HFFc6 (cell line): ENCODE measurements around the gene ZNF865. TPM values are rescaled to one million over a fixed set of nuclear protein-coding genes. Genes with fewer than 3 reads are reported as not detected.

ENCODE experiments used
- DNase-seq: peaks from one replicate; pipeline ENCODE4 v3.0.0-alpha.2; 2018
- H3K27ac Mint-ChIP-seq: 2 replicates; pipeline ENCODE4 v1.8.0; 2020; ENCODE audit warnings: mild to moderate bottlenecking, mixed read lengths
- H3K27me3 Mint-ChIP-seq: 2 replicates; pipeline ENCODE4 v1.8.0; 2021; ENCODE audit warnings: mild to moderate bottlenecking, moderate library complexity, mixed read lengths; ENCODE audit not compliant: insufficient read depth
- H3K36me3 Mint-ChIP-seq: 2 replicates; pipeline ENCODE4 v1.8.0; 2021; ENCODE audit warnings: low read depth, mixed read lengths
- H3K4me1 Mint-ChIP-seq: 2 replicates; pipeline ENCODE4 v1.8.0; 2020; ENCODE audit warnings: low read depth, mixed read lengths
- H3K4me3 Mint-ChIP-seq: 2 replicates; pipeline ENCODE4 v1.8.0; 2020; ENCODE audit warnings: mild to moderate bottlenecking, moderate library complexity, mixed read lengths
- H3K9me3 Mint-ChIP-seq: 2 replicates; pipeline ENCODE4 v1.8.0; 2020; ENCODE audit warnings: mild to moderate bottlenecking, mixed read lengths
- total RNA-seq, 6 experiments: library from RNA; stranded (reverse); fragmentation: NEBNext Ultra II Directional; extraction: Animal tissue kit (Norgen Biotek cat#: 25700); gene quantifications; 2 replicates in 1 of 6; 3 replicates in 5 of 6; pipeline ENCODE4 v1.2.3, GENCODE V29; 2021
- TF ChIP-seq, protein P1 (sequence below): fragments of 200-600 bp; sonication (generic); IDR thresholded peaks from 2 replicates; pipeline ENCODE4 v1.5.0; 2021; ENCODE audit warnings: antibody characterized with exemption, mild to moderate bottlenecking

The ZNF865 gene
- total RNA-seq, 6 experiments from 2014 or later: 13.3 to 14.1 (median 13.8) TPM

DNA sequence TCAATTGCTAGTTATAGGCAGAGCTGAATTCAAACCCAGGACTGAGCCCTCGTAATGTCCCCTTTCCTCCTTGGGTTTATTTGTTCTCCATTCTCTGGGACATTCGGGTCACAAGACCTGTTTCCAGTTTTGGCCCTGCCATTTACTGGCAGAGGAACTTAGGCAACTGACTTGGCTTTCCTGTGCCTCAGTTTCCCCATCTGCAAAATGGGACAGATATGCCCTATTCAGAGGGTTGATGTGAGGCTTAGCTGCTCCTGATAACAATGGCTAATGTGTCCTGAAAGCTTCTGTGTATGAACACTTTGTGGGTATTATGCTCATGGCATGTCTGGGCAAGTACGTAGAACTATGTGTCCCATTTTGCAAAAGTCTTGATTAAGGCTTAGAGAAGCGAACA is 4.4 kb upstream of the ZNF865 start:
- Mint-ChIP-seq H3K36me3 (peaks cover 30% of the 10 kb centered on the region), H3K4me1 (peaks cover 26% of the 10 kb centered on the region), H3K27me3 (peaks cover 1% of the 10 kb centered on the region), H3K27ac (peak overlapping the region; percentile 76), H3K9me3 (no peaks in the 10 kb centered on the region), H3K4me3 (peak overlapping the region; percentile 84)
- no peak for DNase-seq
- TF ChIP-seq, protein P1, sequence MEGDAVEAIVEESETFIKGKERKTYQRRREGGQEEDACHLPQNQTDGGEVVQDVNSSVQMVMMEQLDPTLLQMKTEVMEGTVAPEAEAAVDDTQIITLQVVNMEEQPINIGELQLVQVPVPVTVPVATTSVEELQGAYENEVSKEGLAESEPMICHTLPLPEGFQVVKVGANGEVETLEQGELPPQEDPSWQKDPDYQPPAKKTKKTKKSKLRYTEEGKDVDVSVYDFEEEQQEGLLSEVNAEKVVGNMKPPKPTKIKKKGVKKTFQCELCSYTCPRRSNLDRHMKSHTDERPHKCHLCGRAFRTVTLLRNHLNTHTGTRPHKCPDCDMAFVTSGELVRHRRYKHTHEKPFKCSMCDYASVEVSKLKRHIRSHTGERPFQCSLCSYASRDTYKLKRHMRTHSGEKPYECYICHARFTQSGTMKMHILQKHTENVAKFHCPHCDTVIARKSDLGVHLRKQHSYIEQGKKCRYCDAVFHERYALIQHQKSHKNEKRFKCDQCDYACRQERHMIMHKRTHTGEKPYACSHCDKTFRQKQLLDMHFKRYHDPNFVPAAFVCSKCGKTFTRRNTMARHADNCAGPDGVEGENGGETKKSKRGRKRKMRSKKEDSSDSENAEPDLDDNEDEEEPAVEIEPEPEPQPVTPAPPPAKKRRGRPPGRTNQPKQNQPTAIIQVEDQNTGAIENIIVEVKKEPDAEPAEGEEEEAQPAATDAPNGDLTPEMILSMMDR: no peak

DNA sequence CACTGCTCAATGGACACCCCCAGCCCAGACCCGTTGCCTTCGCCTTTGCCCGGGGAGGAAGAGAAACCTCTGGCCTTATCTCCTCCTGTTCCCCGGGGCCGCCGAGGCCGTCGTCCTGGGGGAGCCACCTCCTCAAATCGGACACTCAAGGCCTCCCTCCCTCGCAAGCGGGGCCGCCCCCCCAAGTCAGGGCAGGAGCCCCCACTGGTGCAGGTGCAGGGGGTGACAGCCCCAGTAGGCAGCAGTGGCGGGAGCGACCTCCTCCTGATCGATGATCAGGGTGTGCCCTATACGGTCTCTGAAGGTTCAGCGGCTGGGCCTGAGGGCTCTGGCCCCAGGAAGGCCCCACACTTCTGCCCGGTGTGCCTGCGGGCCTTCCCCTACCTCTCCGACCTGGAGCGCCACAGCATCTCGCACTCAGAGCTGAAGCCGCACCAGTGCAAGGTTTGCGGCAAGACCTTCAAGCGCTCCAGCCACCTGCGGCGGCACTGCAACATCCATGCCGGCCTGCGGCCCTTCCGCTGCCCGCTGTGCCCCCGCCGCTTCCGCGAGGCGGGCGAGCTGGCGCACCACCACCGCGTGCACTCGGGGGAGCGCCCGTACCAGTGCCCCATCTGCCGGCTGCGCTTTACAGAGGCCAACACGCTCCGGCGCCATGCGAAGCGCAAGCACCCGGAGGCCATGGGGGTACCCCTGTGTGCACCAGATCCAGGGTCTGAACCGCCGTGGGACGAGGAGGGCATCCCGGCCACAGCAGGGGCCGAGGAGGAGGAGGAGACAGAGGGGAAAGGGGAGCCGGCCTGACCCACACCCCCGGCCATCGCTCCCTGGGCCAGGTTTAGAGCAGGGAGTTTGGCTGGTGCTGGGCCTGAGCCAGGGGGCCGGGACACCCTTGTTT is 3.1 kb upstream of the ZNF865 start:
- no peaks in the 10 kb centered on the region for H3K9me3 Mint-ChIP-seq
- no peak for DNase-seq
- H3K4me1 Mint-ChIP-seq: peaks cover 37% of the 10 kb centered on the region
- H3K4me3 Mint-ChIP-seq: no peak overlapping the region
- peaks cover 1% of the 10 kb centered on the region for H3K27me3 Mint-ChIP-seq
- H3K27ac Mint-ChIP-seq: no peak overlapping the region
- TF ChIP-seq, protein P1: no peak
- H3K36me3 Mint-ChIP-seq: peaks cover 25% of the 10 kb centered on the region

DNA sequence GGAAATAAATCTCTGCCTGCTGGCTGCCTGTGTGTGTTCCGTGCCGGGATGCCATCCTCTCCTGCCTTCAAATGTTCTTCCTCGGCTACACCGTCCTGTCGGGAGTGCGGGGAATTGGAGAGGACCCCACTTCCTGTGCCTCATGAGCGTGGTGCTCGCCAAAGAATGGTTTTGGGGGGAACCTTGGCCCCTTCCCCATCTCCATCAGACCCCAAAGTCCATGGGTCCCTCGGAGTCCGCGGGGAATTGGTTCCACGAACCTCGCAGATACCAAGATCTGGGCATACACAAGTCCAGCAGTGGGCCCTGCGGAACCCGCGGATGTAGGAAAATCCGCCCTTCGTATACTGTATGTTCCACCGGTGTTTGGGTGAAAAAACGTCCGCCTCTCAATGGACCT is 2.3 kb upstream of the ZNF865 start:
- TF ChIP-seq, protein P1: no peak
- H3K9me3 Mint-ChIP-seq: no peaks in the 10 kb centered on the region
- no peak overlapping the region for H3K4me3 Mint-ChIP-seq
- H3K4me1 Mint-ChIP-seq: peaks cover 45% of the 10 kb centered on the region
- H3K27me3 Mint-ChIP-seq: peaks cover 1% of the 10 kb centered on the region
- peak overlapping the region; percentile 66; the same call in 1 of the 2 replicates for H3K27ac Mint-ChIP-seq
- no peak for DNase-seq
- peaks cover 28% of the 10 kb centered on the region for H3K36me3 Mint-ChIP-seq

DNA sequence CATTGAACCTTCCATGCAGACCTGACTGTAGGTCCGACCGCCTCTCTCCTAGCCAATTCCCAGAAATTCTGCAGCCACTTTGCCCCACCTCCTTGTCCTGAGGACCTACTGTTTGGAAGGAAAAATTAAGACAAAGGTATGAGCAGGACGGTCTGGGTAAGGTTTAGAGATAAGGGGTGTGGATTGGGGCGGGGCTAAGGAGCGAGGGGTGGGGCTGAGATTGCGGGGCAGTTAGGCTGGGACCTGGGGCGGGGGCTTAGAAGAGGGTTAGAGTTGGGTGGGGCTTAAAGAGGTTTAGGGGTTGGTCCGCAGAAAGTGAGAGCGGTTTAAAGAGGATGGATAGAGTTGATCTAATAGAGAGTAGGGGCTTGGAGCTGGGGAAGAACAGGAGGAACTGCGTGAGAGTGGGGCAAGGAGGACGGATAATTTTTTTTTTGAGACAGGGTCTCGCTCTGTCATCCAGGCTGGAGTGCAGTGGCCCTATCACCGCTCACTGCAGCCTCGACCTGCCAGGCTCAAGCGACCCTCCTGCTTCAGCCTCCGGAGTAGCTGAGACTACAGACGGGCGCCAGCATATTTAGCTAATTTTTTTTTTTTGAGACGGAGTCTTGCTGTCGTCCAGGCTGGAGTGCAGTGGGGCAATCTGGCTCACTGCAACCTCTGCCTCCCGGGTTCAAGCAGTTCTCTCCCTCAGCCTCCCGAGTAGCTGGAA is 1.7 kb upstream of the ZNF865 start:
- Mint-ChIP-seq H3K36me3 (peaks cover 28% of the 10 kb centered on the region), H3K4me1 (peaks cover 46% of the 10 kb centered on the region), H3K9me3 (no peaks in the 10 kb centered on the region), H3K27me3 (peaks cover 1% of the 10 kb centered on the region), H3K4me3 (peak overlapping the region; percentile 85), H3K27ac (peak overlapping the region; percentile 66)
- DNase-seq: no peak
- TF ChIP-seq, protein P1: no peak

- Mint-ChIP-seq H3K4me1 (peaks cover 44% of the 10 kb centered on the region), H3K27ac (peak overlapping the region; percentile 97), H3K4me3 (peak overlapping the region; percentile 85), H3K27me3 (peaks cover 1% of the 10 kb centered on the region), H3K9me3 (peaks cover 7% of the 10 kb centered on the region), H3K36me3 (peaks cover 37% of the 10 kb centered on the region)
- TF ChIP-seq, protein P1: no peak
- peak; percentile 96 for DNase-seq
Measured at GRCh38 chr19:55605207-55605636, 225 bp upstream of the ZNF865 start.
